T-helper 2 cell treated with Interferon-gamma antibody and Interleukin-4, amounts not matched to agents 5 μg/mL and 100 μg/mL, for 36 hours (primary cell): ENCODE data around the gene KLRC3.
"Not testable (repeated sequence)": the region's sequence is repeated elsewhere in the genome, so short reads cannot be mapped to it uniquely, and the experiment has no call there.

Source experiments
- DNase-seq: peaks from one replicate; pipeline ENCODE4 v3.0.0; 2021; ENCODE audit warnings: low spot score
- H3K27ac Mint-ChIP-seq: one replicate; pipeline ENCODE4 v1.8.0; 2021; ENCODE audit warnings: mild to moderate bottlenecking, mixed read lengths
- H3K27me3 Mint-ChIP-seq: one replicate; pipeline ENCODE4 v1.8.0; 2021; ENCODE audit warnings: low read depth, mixed read lengths
- H3K36me3 Mint-ChIP-seq: one replicate; pipeline ENCODE4 v1.8.0; 2021; ENCODE audit warnings: low read depth, mixed read lengths
- H3K4me1 Mint-ChIP-seq: one replicate; pipeline ENCODE4 v1.8.0; 2021; ENCODE audit warnings: low read depth, mixed read lengths
- H3K4me3 Mint-ChIP-seq: one replicate; pipeline ENCODE4 v1.8.0; 2022; ENCODE audit warnings: mild to moderate bottlenecking, moderate library complexity, mixed read lengths
- H3K9me3 Mint-ChIP-seq: one replicate; pipeline ENCODE4 v1.8.0; 2021; ENCODE audit warnings: mixed read lengths

Gene KLRC3

DNA sequence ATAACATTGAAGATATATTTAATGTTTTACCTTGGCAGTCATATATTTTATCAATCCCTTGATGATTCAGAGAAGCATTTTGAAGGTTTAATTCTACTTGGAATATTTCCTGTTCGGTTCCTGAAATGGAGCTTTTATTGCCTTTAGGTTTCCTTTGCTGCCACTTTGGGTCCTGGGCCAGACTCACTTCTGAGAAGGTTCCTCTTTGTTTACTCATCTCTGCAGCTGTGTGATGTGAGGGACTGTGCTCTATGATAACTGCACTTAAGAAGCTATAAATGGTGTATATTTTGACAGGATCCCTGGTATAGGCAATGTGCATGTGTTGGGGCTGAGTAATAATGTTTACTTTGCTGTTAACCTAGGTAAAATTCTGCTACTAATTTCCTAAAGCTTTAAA is at the start of gene KLRC3:
KLRC3 (minus strand) TSS at position 262 of the 400 bp plus-strand sequence; CDS start at position 217, 45 bp downstream.
- not testable (repeated sequence) for H3K4me3 Mint-ChIP-seq, DNase-seq, H3K27ac Mint-ChIP-seq, H3K27me3 Mint-ChIP-seq, H3K4me1 Mint-ChIP-seq, H3K36me3 Mint-ChIP-seq, H3K9me3 Mint-ChIP-seq

GRCh38 chr12:10469701-10470100 is 49.3 kb upstream of the KLRC3 start:
- H3K4me3 Mint-ChIP-seq: no peak overlapping the region
- H3K27me3 Mint-ChIP-seq: peaks cover 3% of the 10 kb centered on the region
- no peak for DNase-seq
- H3K9me3 Mint-ChIP-seq: no peaks in the 10 kb centered on the region
- H3K36me3 Mint-ChIP-seq: no peaks in the 10 kb centered on the region
- H3K27ac Mint-ChIP-seq: no peak overlapping the region
- no peaks in the 10 kb centered on the region for H3K4me1 Mint-ChIP-seq

DNA sequence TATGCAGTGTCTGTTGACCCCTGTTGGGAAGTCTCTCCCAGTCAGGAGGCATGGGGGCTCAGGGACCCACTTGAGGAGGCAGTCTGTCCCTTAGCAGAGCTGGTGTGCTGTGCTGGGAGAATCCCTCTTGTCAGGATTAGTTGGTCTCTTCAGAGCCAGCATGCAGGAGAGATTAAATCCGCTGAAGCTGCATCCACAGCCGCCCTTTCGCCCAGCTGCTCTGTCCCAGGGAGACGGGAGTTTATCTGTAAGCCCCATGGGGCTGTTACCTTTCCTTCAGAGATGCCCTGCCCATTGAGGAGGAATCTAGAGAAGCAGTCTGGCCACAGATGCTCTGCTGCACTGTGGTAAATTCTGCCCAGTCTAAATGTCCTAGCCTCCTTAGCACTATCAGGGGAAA is 45.9 kb upstream of the KLRC3 start:
- H3K27me3 Mint-ChIP-seq: peaks cover 6% of the 10 kb centered on the region
- H3K36me3 Mint-ChIP-seq: no peaks in the 10 kb centered on the region
- peaks cover 17% of the 10 kb centered on the region for H3K9me3 Mint-ChIP-seq
- no peak overlapping the region for H3K27ac Mint-ChIP-seq
- H3K4me1 Mint-ChIP-seq: no peaks in the 10 kb centered on the region
- H3K4me3 Mint-ChIP-seq: no peak overlapping the region
- no peak for DNase-seq

DNA sequence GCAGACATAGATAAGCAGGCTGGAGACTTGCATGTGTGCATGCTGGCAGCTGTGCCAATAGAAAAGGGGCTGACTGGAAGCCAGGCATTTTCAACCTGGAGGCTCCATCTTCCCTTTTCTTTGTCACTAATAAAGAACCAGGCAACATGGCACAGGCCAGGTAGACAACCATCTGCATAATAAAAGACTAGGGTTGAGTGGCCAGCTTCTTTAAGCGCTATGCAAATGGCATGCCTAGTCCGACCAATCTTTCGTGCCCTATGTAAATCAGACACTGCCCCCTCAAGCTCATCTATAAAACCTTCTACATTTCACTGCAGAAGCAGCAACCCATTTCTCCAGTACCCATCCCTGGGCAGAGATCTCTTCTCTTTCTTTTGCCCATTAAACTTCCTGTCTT is 37.4 kb upstream of the KLRC3 start:
- Mint-ChIP-seq H3K36me3 (no peaks in the 10 kb centered on the region), H3K27me3 (peaks cover under 1% of the 10 kb centered on the region), H3K9me3 (peaks cover 35% of the 10 kb centered on the region), H3K4me3 (no peak overlapping the region), H3K27ac (no peak overlapping the region), H3K4me1 (no peaks in the 10 kb centered on the region)
- DNase-seq: no peak

- H3K4me1 Mint-ChIP-seq: no peaks in the 10 kb centered on the region
- no peak for DNase-seq
- H3K9me3 Mint-ChIP-seq: peaks cover 26% of the 10 kb centered on the region
- H3K4me3 Mint-ChIP-seq: no peak overlapping the region
- H3K27me3 Mint-ChIP-seq: no peaks in the 10 kb centered on the region
- H3K36me3 Mint-ChIP-seq: no peaks in the 10 kb centered on the region
- no peak overlapping the region for H3K27ac Mint-ChIP-seq
Measured at GRCh38 chr12:10456856-10457255, 36.5 kb upstream of the KLRC3 start.

DNA sequence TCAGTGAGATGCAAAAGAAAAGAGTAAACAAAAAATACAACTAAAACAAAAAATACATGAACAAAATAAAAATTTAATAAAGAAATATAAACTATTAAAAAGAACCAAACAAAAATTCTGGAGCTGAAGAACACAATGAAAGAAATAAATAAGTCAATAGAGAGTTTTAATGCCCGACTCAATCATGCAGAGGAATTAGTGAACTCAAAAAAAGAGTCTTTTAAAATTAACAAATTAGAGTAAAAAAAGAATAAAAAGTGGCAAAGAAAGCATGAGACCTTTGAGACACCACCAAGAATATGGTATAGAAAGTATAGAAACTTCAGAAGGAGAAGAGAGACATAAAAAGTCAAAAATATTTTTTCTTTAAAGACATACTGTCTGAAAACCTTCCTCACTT is 35.4 kb upstream of the KLRC3 start:
- no peak overlapping the region for H3K27ac Mint-ChIP-seq
- H3K9me3 Mint-ChIP-seq: peaks cover 24% of the 10 kb centered on the region
- no peaks in the 10 kb centered on the region for H3K36me3 Mint-ChIP-seq
- DNase-seq: no peak
- H3K4me3 Mint-ChIP-seq: no peak overlapping the region
- H3K27me3 Mint-ChIP-seq: no peaks in the 10 kb centered on the region
- H3K4me1 Mint-ChIP-seq: no peaks in the 10 kb centered on the region

DNA sequence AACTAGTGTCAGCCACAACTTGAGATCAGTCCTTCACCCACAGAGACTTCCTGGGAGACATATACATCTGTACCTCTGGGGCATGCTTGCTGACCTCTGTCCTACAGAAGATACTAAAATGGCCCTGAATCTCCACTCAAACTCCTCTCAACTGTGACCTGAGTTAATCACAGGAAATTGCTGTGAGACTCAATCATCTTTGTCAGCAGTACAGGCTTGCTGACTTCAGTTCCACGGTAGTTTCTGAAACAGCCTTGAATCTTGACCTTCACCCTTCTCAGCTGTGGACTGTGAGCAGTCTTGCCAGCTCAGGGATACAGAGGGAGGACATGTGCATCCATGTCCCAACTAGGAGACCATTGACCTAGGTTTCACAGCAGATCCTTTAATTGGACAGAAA is 34.1 kb upstream of the KLRC3 start:
- no peaks in the 10 kb centered on the region for H3K4me1 Mint-ChIP-seq
- no peaks in the 10 kb centered on the region for H3K27me3 Mint-ChIP-seq
- DNase-seq: no peak
- no peak overlapping the region for H3K27ac Mint-ChIP-seq
- peaks cover 24% of the 10 kb centered on the region for H3K9me3 Mint-ChIP-seq
- no peak overlapping the region for H3K4me3 Mint-ChIP-seq
- no peaks in the 10 kb centered on the region for H3K36me3 Mint-ChIP-seq

- Mint-ChIP-seq H3K4me3 (no peak within 1 kb of the TSS), H3K27me3 (no peaks in the 10 kb centered on the region), H3K4me1 (no peaks in the 10 kb centered on the region), H3K36me3 (no peaks in the 10 kb centered on the region), H3K27ac (no peak within 1 kb of the TSS), H3K9me3 (peaks cover 21% of the 10 kb centered on the region)
- no peak for DNase-seq
Measured at GRCh38 chr12:10453156-10453555, 32.8 kb upstream of the KLRC3 start, which contains the start of gene KLRC1. TSS of gene KLRC1 (minus strand) at chr12:10453377. CDS start at chr12:10451156, 2,221 bp downstream.

DNA sequence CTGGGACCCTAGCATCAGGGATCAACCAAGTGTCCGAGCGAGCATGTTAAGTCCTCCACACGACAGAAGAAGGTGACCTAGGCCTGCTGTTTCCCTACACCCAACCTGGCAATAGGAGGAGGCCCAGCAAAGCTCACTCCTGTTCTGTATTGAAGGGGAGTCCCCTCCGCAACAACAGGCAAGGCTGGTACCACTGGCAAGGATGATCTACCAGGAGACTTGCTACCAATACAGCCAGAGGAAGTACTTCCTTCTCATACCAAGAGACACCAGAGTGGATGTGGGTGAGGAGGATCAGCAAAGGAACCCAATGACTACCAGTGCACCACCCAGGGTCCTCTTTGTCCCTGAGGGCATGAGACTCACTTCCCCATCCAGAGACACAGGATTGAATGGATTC is 27.8 kb upstream of the KLRC3 start:
- H3K27ac Mint-ChIP-seq: no peak overlapping the region

GRCh38 chr12:10446052-10446451 is 25.7 kb upstream of the KLRC3 start:
- not testable (repeated sequence) for DNase-seq, H3K4me1 Mint-ChIP-seq, H3K4me3 Mint-ChIP-seq, H3K36me3 Mint-ChIP-seq, H3K27ac Mint-ChIP-seq, H3K27me3 Mint-ChIP-seq, H3K9me3 Mint-ChIP-seq

More for the DNA sequence above, 27.8 kb upstream of the KLRC3 start:
- H3K4me3 Mint-ChIP-seq: no peak overlapping the region
- H3K36me3 Mint-ChIP-seq: no peaks in the 10 kb centered on the region
- H3K4me1 Mint-ChIP-seq: no peaks in the 10 kb centered on the region
- DNase-seq: no peak
- peaks cover 3% of the 10 kb centered on the region for H3K27me3 Mint-ChIP-seq
- no peaks in the 10 kb centered on the region for H3K9me3 Mint-ChIP-seq

GRCh38 chr12:10441144-10441543 is 20.7 kb upstream of the KLRC3 start:
- not testable (repeated sequence) for H3K4me1 Mint-ChIP-seq, H3K9me3 Mint-ChIP-seq, H3K27me3 Mint-ChIP-seq, H3K4me3 Mint-ChIP-seq, H3K36me3 Mint-ChIP-seq, DNase-seq, H3K27ac Mint-ChIP-seq

DNA sequence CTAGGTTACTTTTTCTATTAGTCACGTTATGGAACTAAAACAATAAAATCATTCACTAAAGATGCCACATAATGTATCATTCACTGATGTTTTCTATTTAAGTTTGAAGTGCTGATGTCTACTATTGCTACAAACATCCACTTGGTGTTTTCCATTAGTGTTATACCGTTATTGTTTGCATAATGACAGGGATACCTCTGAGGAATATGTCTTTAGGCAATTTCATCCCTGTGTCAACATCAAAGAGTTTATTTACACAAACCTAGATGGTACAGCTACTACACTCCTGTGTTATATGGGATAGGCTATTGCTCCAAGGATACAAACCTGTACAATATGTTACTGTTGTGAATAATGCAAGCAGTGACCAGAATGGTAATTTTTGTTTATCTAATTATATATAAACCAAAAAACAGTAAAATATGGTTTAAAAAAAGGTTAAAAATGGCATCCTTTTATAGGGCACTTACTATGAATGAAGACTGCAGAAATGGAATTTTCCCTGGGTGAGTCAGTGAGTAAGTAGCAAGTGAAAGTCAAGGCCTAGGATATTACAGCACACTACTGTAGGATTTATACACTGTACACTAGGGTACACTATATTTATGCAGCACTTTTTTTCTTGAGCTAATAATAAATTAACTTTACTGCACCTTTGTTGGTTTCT is 19.3 kb upstream of the KLRC3 start:
- H3K27me3 Mint-ChIP-seq, H3K4me3 Mint-ChIP-seq, DNase-seq, H3K36me3 Mint-ChIP-seq, H3K9me3 Mint-ChIP-seq, H3K4me1 Mint-ChIP-seq, H3K27ac Mint-ChIP-seq: not testable (repeated sequence)

DNA sequence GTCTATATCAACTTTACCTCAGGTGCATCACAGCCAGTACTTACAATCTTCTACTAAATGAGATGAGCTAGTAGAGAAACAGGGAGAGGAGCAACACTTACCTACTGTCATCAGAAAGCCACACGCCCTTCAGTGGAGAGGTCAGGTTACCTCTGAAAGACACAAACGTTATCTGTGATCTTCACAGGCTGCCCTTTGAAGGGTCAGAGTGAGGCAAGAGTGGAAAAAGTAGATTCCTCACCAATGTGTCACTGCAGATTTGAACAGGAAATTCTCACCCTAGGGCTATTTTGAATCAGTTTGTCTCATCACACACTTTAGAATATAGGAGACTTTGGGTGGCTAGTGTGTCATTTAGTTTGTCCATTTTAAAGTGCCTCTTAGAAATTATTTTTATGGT is 17.2 kb upstream of the KLRC3 start:
- H3K27me3 Mint-ChIP-seq, H3K4me1 Mint-ChIP-seq, DNase-seq, H3K4me3 Mint-ChIP-seq, H3K9me3 Mint-ChIP-seq, H3K36me3 Mint-ChIP-seq, H3K27ac Mint-ChIP-seq: not testable (repeated sequence)

- H3K9me3 Mint-ChIP-seq, H3K27ac Mint-ChIP-seq, H3K4me1 Mint-ChIP-seq, DNase-seq, H3K36me3 Mint-ChIP-seq, H3K4me3 Mint-ChIP-seq, H3K27me3 Mint-ChIP-seq: not testable (repeated sequence)
Measured at GRCh38 chr12:10435816-10436215, 15.4 kb upstream of the KLRC3 start, which contains the start of gene KLRC2. TSS of gene KLRC2 (minus strand) at chr12:10436010. CDS start at chr12:10435986, 24 bp downstream.

DNA sequence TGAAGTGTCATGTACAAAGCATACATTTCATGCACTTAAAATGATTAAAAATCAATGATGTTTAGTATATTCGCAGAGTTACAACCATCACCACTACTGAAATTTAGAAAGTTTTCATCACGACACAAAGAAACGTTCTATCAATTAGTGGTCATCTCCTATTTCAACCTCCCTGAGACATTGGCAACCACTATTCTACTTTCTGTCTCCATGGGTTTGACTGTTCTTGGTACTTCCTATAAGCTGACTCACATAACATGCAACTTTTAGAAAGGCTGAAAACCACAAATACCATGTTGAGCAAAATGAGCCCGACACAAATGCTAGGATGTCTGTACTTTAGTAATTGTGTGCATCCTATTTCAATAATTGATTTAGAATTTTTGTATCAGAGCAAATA is 10.2 kb upstream of the KLRC3 start:
- DNase-seq, H3K4me3 Mint-ChIP-seq, H3K27ac Mint-ChIP-seq, H3K4me1 Mint-ChIP-seq, H3K36me3 Mint-ChIP-seq, H3K27me3 Mint-ChIP-seq, H3K9me3 Mint-ChIP-seq: not testable (repeated sequence)
